ENCODE measurements around the gene HOXC12. TPM values are rescaled to one million over a fixed set of nuclear protein-coding genes. Genes with fewer than 3 reads are reported as not detected.

Gene HOXC12
- total RNA-seq, 2 experiments from 2014 or later: not detected

DNA sequence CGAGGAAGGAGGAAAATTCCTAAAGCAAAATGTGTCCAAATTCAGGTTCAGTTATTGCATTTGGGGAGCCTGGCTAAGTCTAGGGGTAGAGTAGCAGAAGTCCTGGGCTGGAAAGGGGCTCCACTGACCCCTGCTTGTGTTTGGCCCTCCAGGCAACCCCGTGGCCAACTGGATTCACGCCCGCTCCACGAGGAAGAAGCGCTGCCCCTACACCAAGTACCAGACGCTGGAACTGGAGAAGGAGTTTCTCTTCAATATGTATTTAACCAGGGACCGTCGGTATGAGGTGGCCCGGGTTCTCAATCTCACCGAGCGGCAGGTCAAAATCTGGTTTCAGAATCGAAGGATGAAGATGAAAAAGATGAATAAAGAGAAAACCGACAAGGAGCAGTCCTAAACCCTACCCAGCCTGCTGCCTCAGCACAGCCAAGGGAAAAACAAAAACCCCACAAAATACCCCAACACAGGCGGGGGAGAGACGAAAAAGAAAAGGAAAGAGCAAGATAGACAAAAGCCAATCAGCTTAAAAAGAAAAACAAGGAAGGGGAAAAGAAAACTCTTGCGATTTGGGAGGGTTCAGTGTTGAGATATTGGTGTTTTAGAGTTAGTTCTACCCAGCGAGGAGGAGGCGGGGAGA is 47.7 kb downstream of the HOXC12 start:
- TF ChIP-seq, protein P1, sequence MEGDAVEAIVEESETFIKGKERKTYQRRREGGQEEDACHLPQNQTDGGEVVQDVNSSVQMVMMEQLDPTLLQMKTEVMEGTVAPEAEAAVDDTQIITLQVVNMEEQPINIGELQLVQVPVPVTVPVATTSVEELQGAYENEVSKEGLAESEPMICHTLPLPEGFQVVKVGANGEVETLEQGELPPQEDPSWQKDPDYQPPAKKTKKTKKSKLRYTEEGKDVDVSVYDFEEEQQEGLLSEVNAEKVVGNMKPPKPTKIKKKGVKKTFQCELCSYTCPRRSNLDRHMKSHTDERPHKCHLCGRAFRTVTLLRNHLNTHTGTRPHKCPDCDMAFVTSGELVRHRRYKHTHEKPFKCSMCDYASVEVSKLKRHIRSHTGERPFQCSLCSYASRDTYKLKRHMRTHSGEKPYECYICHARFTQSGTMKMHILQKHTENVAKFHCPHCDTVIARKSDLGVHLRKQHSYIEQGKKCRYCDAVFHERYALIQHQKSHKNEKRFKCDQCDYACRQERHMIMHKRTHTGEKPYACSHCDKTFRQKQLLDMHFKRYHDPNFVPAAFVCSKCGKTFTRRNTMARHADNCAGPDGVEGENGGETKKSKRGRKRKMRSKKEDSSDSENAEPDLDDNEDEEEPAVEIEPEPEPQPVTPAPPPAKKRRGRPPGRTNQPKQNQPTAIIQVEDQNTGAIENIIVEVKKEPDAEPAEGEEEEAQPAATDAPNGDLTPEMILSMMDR (IDR thresholded peaks at IDR 0.05): no peak
- ChIA-PET POLR2A (no interaction called here), CTCF (interaction anchor here (1.2 to 6.7 kb wide), 2 partner anchors 16 to 191 kb away, joined by 3 to 58 read pairs; partner anchors contain the start of gene HOXC10)
- H3K27ac Mint-ChIP-seq: no peak overlapping the region
- no peak for ATAC-seq
- no peak for DNase-seq
- H3K9me3 Mint-ChIP-seq: no peaks in the 10 kb centered on the region
- H3K36me3 Mint-ChIP-seq (ENCODE audit: low read depth): no peaks in the 10 kb centered on the region
- intact Hi-C loops (cut with micrococcal nuclease): no loop called here
- H3K4me3 Mint-ChIP-seq: no peak overlapping the region
- H3K4me1 Mint-ChIP-seq (ENCODE audit: low read depth): peaks cover 20% of the 10 kb centered on the region
- H3K27me3 Mint-ChIP-seq: peaks cover 87% of the 10 kb centered on the region

DNA sequence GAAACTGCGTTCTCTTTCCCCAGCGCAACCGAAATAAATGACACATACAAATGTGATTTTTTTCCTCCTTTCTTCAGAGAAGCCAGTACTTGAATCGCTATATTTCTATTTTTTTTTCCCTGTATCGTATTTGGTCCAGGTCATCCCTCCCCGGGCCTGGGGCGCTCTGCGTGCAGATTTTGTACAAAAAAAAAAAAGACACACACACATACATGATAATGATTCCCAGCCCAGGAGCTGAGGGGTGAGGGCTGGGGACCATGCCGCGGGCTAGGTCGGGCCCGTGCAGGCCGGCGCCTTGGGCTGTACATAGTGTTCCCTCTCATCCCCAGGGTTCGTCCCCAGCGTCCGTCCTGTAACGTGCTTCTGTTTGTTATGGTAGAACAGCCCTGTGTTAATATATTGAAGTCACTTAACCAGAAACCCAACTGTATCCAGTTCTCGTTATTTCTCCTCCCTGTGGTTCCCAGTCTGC is 48.2 kb downstream of the HOXC12 start:
- TF ChIP-seq, protein P1 (IDR thresholded peaks at IDR 0.05): no peak
- H3K36me3 Mint-ChIP-seq (ENCODE audit: low read depth): no peaks in the 10 kb centered on the region
- ATAC-seq (no peak), DNase-seq (no peak)
- intact Hi-C loops (cut with micrococcal nuclease): no loop called here
- H3K27ac Mint-ChIP-seq: no peak overlapping the region
- H3K4me1 Mint-ChIP-seq (ENCODE audit: low read depth): peaks cover 16% of the 10 kb centered on the region
- H3K4me3 Mint-ChIP-seq: no peak overlapping the region
- CTCF ChIA-PET: interaction anchor here (1.1 to 6.7 kb wide), 6 partner anchors 17 to 211 kb away, joined by 3 to 58 read pairs (median 4); partner anchors contain the start of gene HOXC10
- no peaks in the 10 kb centered on the region for H3K9me3 Mint-ChIP-seq
- H3K27me3 Mint-ChIP-seq: peaks cover 87% of the 10 kb centered on the region
- POLR2A ChIA-PET: no interaction called here

DNA sequence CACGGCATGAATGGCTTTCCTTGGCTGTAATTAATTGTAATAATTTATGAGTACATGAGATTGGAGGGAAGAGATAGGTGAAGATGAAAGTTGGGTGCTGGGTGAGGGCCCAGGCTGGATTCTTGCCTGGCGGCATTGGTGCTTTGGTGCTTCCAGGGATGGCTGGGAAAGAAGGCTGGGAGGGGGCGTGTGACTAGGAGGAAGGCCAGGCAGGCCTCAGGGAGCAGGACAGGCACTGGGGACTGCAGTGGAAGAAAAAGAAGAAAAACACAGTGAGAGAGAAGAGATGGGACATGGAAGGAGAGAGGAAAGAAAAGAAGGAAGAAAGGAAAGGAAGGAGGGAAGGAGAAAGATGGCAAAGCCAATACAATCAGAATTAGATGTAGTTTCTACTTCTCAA is 48.9 kb downstream of the HOXC12 start:
- no peaks in the 10 kb centered on the region for H3K36me3 Mint-ChIP-seq (ENCODE audit: low read depth)
- no peak overlapping the region for H3K4me3 Mint-ChIP-seq
- CTCF ChIA-PET: interaction anchor here (0.9 to 6.5 kb wide), 13 partner anchors 12 to 269 kb away, joined by 3 to 94 read pairs (median 8); partner anchors contain the start of genes HOXC10, HOXC5 and SMUG1
- H3K27me3 Mint-ChIP-seq: peaks cover 85% of the 10 kb centered on the region
- ATAC-seq (no peak), DNase-seq (no peak)
- peaks cover 15% of the 10 kb centered on the region for H3K4me1 Mint-ChIP-seq (ENCODE audit: low read depth)
- H3K9me3 Mint-ChIP-seq: no peaks in the 10 kb centered on the region
- POLR2A ChIA-PET: no interaction called here
- TF ChIP-seq, protein P1 (IDR thresholded peaks at IDR 0.05): no peak
- intact Hi-C loops (cut with micrococcal nuclease): no loop called here
- no peak overlapping the region for H3K27ac Mint-ChIP-seq

DNA sequence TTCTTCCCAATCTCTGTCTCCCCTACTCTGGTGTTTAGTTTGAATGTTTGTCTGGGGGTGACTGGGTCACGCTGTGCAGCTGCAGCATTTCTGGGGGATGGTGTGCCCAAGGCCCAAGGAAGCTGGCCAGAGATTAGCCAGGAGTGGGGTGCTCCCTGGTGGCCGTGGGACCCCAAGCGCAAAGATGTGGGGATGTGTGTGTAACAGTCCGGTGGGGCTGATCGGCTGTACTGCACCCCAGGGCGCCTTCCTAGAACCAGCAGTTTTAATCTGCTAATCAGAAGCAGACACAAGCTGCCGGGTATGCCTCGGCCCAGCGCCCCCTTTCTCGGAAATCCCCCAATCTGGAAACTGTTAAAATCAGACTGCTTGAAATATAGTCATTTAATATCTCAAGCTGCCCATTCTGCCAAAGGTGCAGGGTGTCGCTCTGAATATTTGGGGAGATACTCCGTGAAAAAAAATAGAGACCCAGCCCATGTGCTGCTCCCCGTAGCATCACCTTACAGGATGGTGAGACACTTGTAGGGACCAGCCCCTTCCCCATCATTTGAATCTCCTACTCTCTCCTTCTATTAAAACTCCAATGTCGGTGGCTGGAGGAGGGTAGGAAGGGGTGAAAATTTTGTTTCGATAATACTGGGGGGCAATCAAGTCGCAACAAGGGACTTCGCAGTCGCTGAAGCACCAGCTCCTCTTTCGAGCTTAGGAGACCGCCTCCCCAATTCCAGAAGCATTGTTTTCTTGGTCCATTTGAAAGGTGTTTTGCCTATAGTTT is 49.5 kb downstream of the HOXC12 start:
- TF ChIP-seq, protein P1 (IDR thresholded peaks at IDR 0.05): no peak
- ATAC-seq (no peak), DNase-seq (peak; percentile 51)
- H3K4me3 Mint-ChIP-seq: no peak overlapping the region
- H3K27me3 Mint-ChIP-seq: peaks cover 83% of the 10 kb centered on the region
- intact Hi-C loops (cut with micrococcal nuclease): no loop called here
- ChIA-PET CTCF (interaction anchor here (0.8 to 6.5 kb wide), 15 partner anchors 8 to 269 kb away, joined by 3 to 94 read pairs (median 8); partner anchors contain the start of genes HOXC10, HOXC5 and SMUG1), POLR2A (no interaction called here)
- H3K9me3 Mint-ChIP-seq: no peaks in the 10 kb centered on the region
- no peak overlapping the region for H3K27ac Mint-ChIP-seq
- H3K4me1 Mint-ChIP-seq (ENCODE audit: low read depth): peaks cover 17% of the 10 kb centered on the region
- H3K36me3 Mint-ChIP-seq (ENCODE audit: low read depth): no peaks in the 10 kb centered on the region
